Measurements from ENCODE around the gene TMA7.

TMA7 gene

GRCh38 chr3:48410205-48411040 is 29.6 kb upstream of the TMA7 start:
- Histone ChIP-seq H3K4me1 (ENCODE audit: insufficient read depth, insufficient read length) (peaks cover 2% of the 10 kb centered on the region), H3K4me3 (ENCODE audit: insufficient read length, low read depth) (no peak overlapping the region), H3K9ac (ENCODE audit: insufficient read length, low read depth) (no peak overlapping the region), H3K27me3 (ENCODE audit: insufficient read depth, insufficient read length) (no peaks in the 10 kb centered on the region), H3K36me3 (ENCODE audit: insufficient read depth, insufficient read length, low read length) (peaks cover 98% of the 10 kb centered on the region), H3K9me3 (ENCODE audit: insufficient read depth, low read length) (no peaks in the 10 kb centered on the region)
- no peak for DNase-seq (ENCODE audit: low read depth, low spot score)
- no peak for TF ChIP-seq SUZ12 (IDR thresholded peaks at IDR 0.05; ENCODE audit: extremely low read depth, insufficient read depth, insufficient read length)
- TF ChIP-seq ZNF274 (IDR thresholded peaks at IDR 0.05; ENCODE audit: low read depth, low read length), result no peak
- TF ChIP-seq YY1 (IDR thresholded peaks at IDR 0.05; ENCODE audit: insufficient read depth, insufficient read length), result no peak

GRCh38 chr3:48411041-48411588 is 28.9 kb upstream of the TMA7 start:
- Histone ChIP-seq H3K4me3 (ENCODE audit: insufficient read length, low read depth) (no peak overlapping the region), H3K9me3 (ENCODE audit: insufficient read depth, low read length) (no peaks in the 10 kb centered on the region), H3K27me3 (ENCODE audit: insufficient read depth, insufficient read length) (no peaks in the 10 kb centered on the region), H3K4me1 (ENCODE audit: insufficient read depth, insufficient read length) (peaks cover 2% of the 10 kb centered on the region), H3K9ac (ENCODE audit: insufficient read length, low read depth) (peak overlapping the region; percentile 6), H3K36me3 (ENCODE audit: insufficient read depth, insufficient read length, low read length) (peaks cover 98% of the 10 kb centered on the region)
- DNase-seq (ENCODE audit: low read depth, low spot score), result no peak
- TF ChIP-seq ZNF274 (IDR thresholded peaks at IDR 0.05; ENCODE audit: low read depth, low read length) (no peak), YY1 (IDR thresholded peaks at IDR 0.05; ENCODE audit: insufficient read depth, insufficient read length) (no peak), SUZ12 (IDR thresholded peaks at IDR 0.05; ENCODE audit: extremely low read depth, insufficient read depth, insufficient read length) (no peak)

GRCh38 chr3:48411606-48412374 is 28.3 kb upstream of the TMA7 start:
- Histone ChIP-seq H3K36me3 (ENCODE audit: insufficient read depth, insufficient read length, low read length) (peaks cover 96% of the 10 kb centered on the region), H3K4me3 (ENCODE audit: insufficient read length, low read depth) (no peak overlapping the region), H3K27me3 (ENCODE audit: insufficient read depth, insufficient read length) (no peaks in the 10 kb centered on the region), H3K9ac (ENCODE audit: insufficient read length, low read depth) (peak overlapping the region; percentile 6), H3K9me3 (ENCODE audit: insufficient read depth, low read length) (no peaks in the 10 kb centered on the region), H3K4me1 (ENCODE audit: insufficient read depth, insufficient read length) (peaks cover 2% of the 10 kb centered on the region)
- TF ChIP-seq ZNF274 (IDR thresholded peaks at IDR 0.05; ENCODE audit: low read depth, low read length), result no peak
- no peak for TF ChIP-seq SUZ12 (IDR thresholded peaks at IDR 0.05; ENCODE audit: extremely low read depth, insufficient read depth, insufficient read length)
- TF ChIP-seq YY1 (IDR thresholded peaks at IDR 0.05; ENCODE audit: insufficient read depth, insufficient read length), result no peak
- DNase-seq (ENCODE audit: low read depth, low spot score), result no peak

GRCh38 chr3:48412375-48413001 is 27.6 kb upstream of the TMA7 start:
- TF ChIP-seq SUZ12 (IDR thresholded peaks at IDR 0.05; ENCODE audit: extremely low read depth, insufficient read depth, insufficient read length) (no peak), ZNF274 (IDR thresholded peaks at IDR 0.05; ENCODE audit: low read depth, low read length) (no peak), YY1 (IDR thresholded peaks at IDR 0.05; ENCODE audit: insufficient read depth, insufficient read length) (no peak)
- no peaks in the 10 kb centered on the region for H3K9me3 ChIP-seq (ENCODE audit: insufficient read depth, low read length)
- peaks cover 2% of the 10 kb centered on the region for H3K4me1 ChIP-seq (ENCODE audit: insufficient read depth, insufficient read length)
- H3K36me3 ChIP-seq (ENCODE audit: insufficient read depth, insufficient read length, low read length), result peaks cover 95% of the 10 kb centered on the region
- DNase-seq (ENCODE audit: low read depth, low spot score), result no peak
- no peak overlapping the region for H3K9ac ChIP-seq (ENCODE audit: insufficient read length, low read depth)
- H3K4me3 ChIP-seq (ENCODE audit: insufficient read length, low read depth), result no peak overlapping the region
- no peaks in the 10 kb centered on the region for H3K27me3 ChIP-seq (ENCODE audit: insufficient read depth, insufficient read length)

- Histone ChIP-seq H3K4me3 (ENCODE audit: insufficient read length, low read depth) (no peak overlapping the region), H3K9ac (ENCODE audit: insufficient read length, low read depth) (no peak overlapping the region), H3K4me1 (ENCODE audit: insufficient read depth, insufficient read length) (peaks cover 2% of the 10 kb centered on the region), H3K9me3 (ENCODE audit: insufficient read depth, low read length) (no peaks in the 10 kb centered on the region), H3K27me3 (ENCODE audit: insufficient read depth, insufficient read length) (no peaks in the 10 kb centered on the region), H3K36me3 (ENCODE audit: insufficient read depth, insufficient read length, low read length) (peaks cover 97% of the 10 kb centered on the region)
- no peak for DNase-seq (ENCODE audit: low read depth, low spot score)
- TF ChIP-seq SUZ12 (IDR thresholded peaks at IDR 0.05; ENCODE audit: extremely low read depth, insufficient read depth, insufficient read length), result no peak
- TF ChIP-seq YY1 (IDR thresholded peaks at IDR 0.05; ENCODE audit: insufficient read depth, insufficient read length), result no peak
- TF ChIP-seq ZNF274 (IDR thresholded peaks at IDR 0.05; ENCODE audit: low read depth, low read length), result no peak
Observed at GRCh38 chr3:48413086-48413485, 27.0 kb upstream of the TMA7 start.

- TF ChIP-seq YY1 (IDR thresholded peaks at IDR 0.05; ENCODE audit: insufficient read depth, insufficient read length) (no peak), SUZ12 (IDR thresholded peaks at IDR 0.05; ENCODE audit: extremely low read depth, insufficient read depth, insufficient read length) (no peak), ZNF274 (IDR thresholded peaks at IDR 0.05; ENCODE audit: low read depth, low read length) (no peak)
- H3K4me3 ChIP-seq (ENCODE audit: insufficient read length, low read depth), result no peak overlapping the region
- peaks cover 97% of the 10 kb centered on the region for H3K36me3 ChIP-seq (ENCODE audit: insufficient read depth, insufficient read length, low read length)
- no peak for DNase-seq (ENCODE audit: low read depth, low spot score)
- no peak overlapping the region for H3K9ac ChIP-seq (ENCODE audit: insufficient read length, low read depth)
- no peaks in the 10 kb centered on the region for H3K9me3 ChIP-seq (ENCODE audit: insufficient read depth, low read length)
- H3K4me1 ChIP-seq (ENCODE audit: insufficient read depth, insufficient read length), result peaks cover 2% of the 10 kb centered on the region
- H3K27me3 ChIP-seq (ENCODE audit: insufficient read depth, insufficient read length), result no peaks in the 10 kb centered on the region
Observed at GRCh38 chr3:48413611-48414010, 26.4 kb upstream of the TMA7 start.
